ENCODE data around the gene CAMSAP3. TPM values are rescaled to one million over a fixed set of nuclear protein-coding genes. Genes with fewer than 3 reads are reported as not detected.

CAMSAP3 gene
- total and polyA plus RNA-seq, 10 of the 15 experiments (the other 5 are each of a cell fraction or from before 2014, with no cell fraction given), result 0.03 to 6.3 (median 0.72) TPM

DNA sequence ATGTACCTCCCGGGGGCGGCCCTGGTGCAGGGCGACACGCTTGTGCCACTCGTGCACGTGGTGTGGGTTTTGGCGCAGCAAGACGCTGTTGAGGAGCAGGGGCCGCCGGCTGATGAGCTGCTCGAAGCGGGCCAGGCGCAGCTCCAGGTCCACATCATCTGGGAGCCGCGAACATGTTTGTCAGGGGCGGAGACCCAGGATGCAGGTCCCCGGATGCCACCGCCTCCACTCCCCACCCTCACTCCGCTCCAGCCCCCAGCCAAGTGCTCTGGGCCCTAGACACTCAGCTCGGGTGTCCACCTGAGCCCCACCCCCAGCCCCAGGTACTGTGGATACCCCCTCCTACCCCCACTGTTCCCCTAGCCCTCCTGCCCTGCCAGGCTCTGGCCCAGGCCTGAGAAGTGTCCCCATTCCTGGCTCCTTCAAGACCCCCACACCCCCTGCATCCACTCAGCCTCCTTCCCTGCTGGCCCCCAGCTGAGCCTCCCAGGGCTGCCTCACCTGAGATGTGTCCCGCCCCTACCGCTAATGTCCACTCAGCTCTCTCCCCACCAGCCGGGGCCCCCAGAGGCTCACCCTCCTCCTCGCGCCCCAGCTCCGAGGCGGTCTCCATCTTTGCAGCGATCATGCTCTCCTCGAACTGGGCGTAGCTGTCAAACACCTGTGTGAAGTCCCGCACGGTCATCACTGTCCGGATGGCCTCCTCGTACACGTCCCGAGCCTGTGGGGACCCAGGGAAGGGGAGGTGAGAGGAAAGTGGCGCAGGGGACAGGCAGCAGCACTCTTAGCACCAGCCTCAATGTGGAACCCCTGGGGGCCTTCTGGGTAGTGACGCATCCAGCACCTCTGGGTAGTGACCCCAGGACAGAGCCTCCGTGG is 28.3 kb downstream of the CAMSAP3 start:
- H3K36me3 ChIP-seq (ENCODE audit: control insufficient read depth in 2 of 2, insufficient read depth in 2 of 2, low read length in 1 of 2), result peaks cover 7 to 25% of the 10 kb centered on the region in 2 experiments; a peak in 3 of 4 replicates
- peak; percentile 39; the same call in 1 of the 2 replicates for TF ChIP-seq POLR2A (IDR thresholded peaks at IDR 0.05; ENCODE audit: low read depth, low read length)
- no peak for TF ChIP-seq SMC3 (IDR thresholded peaks at IDR 0.05; ENCODE audit: borderline replicate concordance, low read length)
- no peaks in the 10 kb centered on the region for H4K20me1 ChIP-seq (ENCODE audit: control insufficient read depth, insufficient read depth)
- CTCF ChIA-PET, result no interaction called here
- no TSS peak for BruUV-seq (replicated peaks)
- intact Hi-C loops (cut with micrococcal nuclease; ENCODE audit: unreplicated experiment) (no loop called here), in situ Hi-C loops (cut with MboI) (no loop called here)
- peaks cover 26% of the 10 kb centered on the region for H3K79me2 ChIP-seq (ENCODE audit: control insufficient read depth, insufficient read depth, low read length)
- H3K27ac ChIP-seq (ENCODE audit: control insufficient read depth, insufficient read depth), result no peak overlapping the region
- H3K9ac ChIP-seq (ENCODE audit: control insufficient read depth, insufficient read depth, low read length), result no peak overlapping the region
- peaks cover 7% of the 10 kb centered on the region for H3K4me1 ChIP-seq (ENCODE audit: control insufficient read depth, insufficient read depth, low read length)
- POLR2A ChIA-PET, result no interaction called here
- H3K4me3 ChIP-seq, result no peak overlapping the region
- no peak overlapping the region for H3K4me2 ChIP-seq (ENCODE audit: control insufficient read depth, insufficient read depth)
- FAIRE-seq (no peak), DNase-seq (ENCODE audit: low read depth, low spot score) (no peak), ATAC-seq (no peak)
- SMC1A ChIA-PET (ENCODE audit: uncharacterized antibody, unreplicated experiment), result no interaction called here
- H3K9me3 ChIP-seq (replicated peaks; ENCODE audit: control insufficient read depth, insufficient read depth, low read length), result no peaks in the 10 kb centered on the region
- no peaks in the 10 kb centered on the region for H3K27me3 ChIP-seq (replicated peaks in 1 of 2; ENCODE audit: control insufficient read depth in 2 of 2, insufficient read depth in 2 of 2, low read length in 1 of 2)
- H2AFZ ChIP-seq (ENCODE audit: control insufficient read depth, low read depth, low read length), result no peak overlapping the region
- WGBS (ENCODE audit: insufficient coverage, insufficient replicate concordance, low lambda C conversion rate, missing lambda C conversion rate), result 96% methylated on average over 39 of the region's 39 CpGs
- RAD21 ChIA-PET (ENCODE audit: unreplicated experiment), result no interaction called here

DNA sequence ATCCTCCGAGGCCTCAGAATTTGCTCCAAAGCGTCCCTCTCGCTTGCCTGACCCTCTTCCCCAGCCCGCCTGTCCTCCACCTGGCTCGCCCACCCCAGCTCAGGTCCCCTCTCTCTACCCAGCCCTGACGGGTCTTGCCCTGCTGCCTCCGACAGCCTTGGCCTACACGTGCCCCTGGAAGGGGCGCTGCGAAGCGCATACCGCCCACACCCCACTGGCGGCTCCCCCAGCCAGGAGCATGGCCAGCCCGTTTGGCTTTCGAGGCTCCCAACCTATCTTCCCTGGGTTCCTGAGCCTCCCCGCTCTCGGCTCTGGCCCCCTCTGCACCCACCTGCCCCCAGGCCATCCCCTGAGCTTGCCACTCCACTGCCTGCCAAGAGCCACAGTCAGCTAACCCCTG is 29.1 kb downstream of the CAMSAP3 start:
- no peaks in the 10 kb centered on the region for H4K20me1 ChIP-seq (ENCODE audit: control insufficient read depth, insufficient read depth)
- H3K9me3 ChIP-seq (replicated peaks; ENCODE audit: control insufficient read depth, insufficient read depth, low read length), result no peaks in the 10 kb centered on the region
- BruUV-seq (replicated peaks), result no TSS peak
- intact Hi-C loops (cut with micrococcal nuclease; ENCODE audit: unreplicated experiment), result no loop called here
- no peak overlapping the region for H3K9ac ChIP-seq (ENCODE audit: control insufficient read depth, insufficient read depth, low read length)
- ATAC-seq (no peak), DNase-seq (ENCODE audit: low read depth, low spot score) (no peak), FAIRE-seq (no peak)
- CTCF ChIA-PET, result no interaction called here
- WGBS (ENCODE audit: insufficient coverage, insufficient replicate concordance, low lambda C conversion rate, missing lambda C conversion rate), result 91% methylated on average over 17 of the region's 17 CpGs
- no peaks in the 10 kb centered on the region for H3K27me3 ChIP-seq (replicated peaks in 1 of 2; ENCODE audit: control insufficient read depth in 2 of 2, insufficient read depth in 2 of 2, low read length in 1 of 2)
- H3K79me2 ChIP-seq (ENCODE audit: control insufficient read depth, insufficient read depth, low read length), result peaks cover 32% of the 10 kb centered on the region
- no peak overlapping the region for H3K4me2 ChIP-seq (ENCODE audit: control insufficient read depth, insufficient read depth)
- H3K4me1 ChIP-seq (ENCODE audit: control insufficient read depth, insufficient read depth, low read length), result peaks cover 7% of the 10 kb centered on the region
- no peak overlapping the region for H2AFZ ChIP-seq (ENCODE audit: control insufficient read depth, low read depth, low read length)
- H3K36me3 ChIP-seq (ENCODE audit: control insufficient read depth in 2 of 2, insufficient read depth in 2 of 2, low read length in 1 of 2), result peaks cover 7 to 23% of the 10 kb centered on the region in 2 experiments; a peak in 3 of 4 replicates
- SMC1A ChIA-PET (ENCODE audit: uncharacterized antibody, unreplicated experiment), result no interaction called here
- in situ Hi-C loops (cut with MboI), result no loop called here
- no peak overlapping the region for H3K27ac ChIP-seq (ENCODE audit: control insufficient read depth, insufficient read depth)
- RAD21 ChIA-PET (ENCODE audit: unreplicated experiment), result no interaction called here
- POLR2A ChIA-PET, result no interaction called here
- H3K4me3 ChIP-seq, result no peak overlapping the region
- TF ChIP-seq, protein P1, sequence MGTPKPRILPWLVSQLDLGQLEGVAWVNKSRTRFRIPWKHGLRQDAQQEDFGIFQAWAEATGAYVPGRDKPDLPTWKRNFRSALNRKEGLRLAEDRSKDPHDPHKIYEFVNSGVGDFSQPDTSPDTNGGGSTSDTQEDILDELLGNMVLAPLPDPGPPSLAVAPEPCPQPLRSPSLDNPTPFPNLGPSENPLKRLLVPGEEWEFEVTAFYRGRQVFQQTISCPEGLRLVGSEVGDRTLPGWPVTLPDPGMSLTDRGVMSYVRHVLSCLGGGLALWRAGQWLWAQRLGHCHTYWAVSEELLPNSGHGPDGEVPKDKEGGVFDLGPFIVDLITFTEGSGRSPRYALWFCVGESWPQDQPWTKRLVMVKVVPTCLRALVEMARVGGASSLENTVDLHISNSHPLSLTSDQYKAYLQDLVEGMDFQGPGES (IDR thresholded peaks at IDR 0.05), result no peak
- TF ChIP-seq MTA3 (IDR thresholded peaks at IDR 0.05; ENCODE audit: borderline replicate concordance, low read length) (no peak), BMI1 (IDR thresholded peaks at IDR 0.05; ENCODE audit: borderline replicate concordance) (no peak), NFXL1 (IDR thresholded peaks at IDR 0.05; ENCODE audit: borderline replicate concordance) (no peak), ZNF687 (IDR thresholded peaks at IDR 0.05) (no peak), CREM (IDR thresholded peaks at IDR 0.05; ENCODE audit: low read depth) (no peak), SIN3A (IDR thresholded peaks at IDR 0.05; ENCODE audit: low read depth, low read length) (no peak), KLF5 (IDR thresholded peaks at IDR 0.05; ENCODE audit: partially characterized antibody) (no peak), SUZ12 (IDR thresholded peaks at IDR 0.05; ENCODE audit: unreplicated experiment) (no peak)
- TF ChIP-seq, protein P2, sequence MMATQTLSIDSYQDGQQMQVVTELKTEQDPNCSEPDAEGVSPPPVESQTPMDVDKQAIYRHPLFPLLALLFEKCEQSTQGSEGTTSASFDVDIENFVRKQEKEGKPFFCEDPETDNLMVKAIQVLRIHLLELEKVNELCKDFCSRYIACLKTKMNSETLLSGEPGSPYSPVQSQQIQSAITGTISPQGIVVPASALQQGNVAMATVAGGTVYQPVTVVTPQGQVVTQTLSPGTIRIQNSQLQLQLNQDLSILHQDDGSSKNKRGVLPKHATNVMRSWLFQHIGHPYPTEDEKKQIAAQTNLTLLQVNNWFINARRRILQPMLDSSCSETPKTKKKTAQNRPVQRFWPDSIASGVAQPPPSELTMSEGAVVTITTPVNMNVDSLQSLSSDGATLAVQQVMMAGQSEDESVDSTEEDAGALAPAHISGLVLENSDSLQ (IDR thresholded peaks at IDR 0.05), result no peak
